Activated T-helper 17 cell treated with anti-CD3 and anti-CD28 coated beads, Interleukin-2, amount 50 U/mL, for 72 hours (primary cell): Measurements from ENCODE around the gene DNAH2. TPM values are rescaled to one million over a fixed set of nuclear protein-coding genes. Genes with fewer than 3 reads are reported as not detected.

Experiments used
- ATAC-seq: fragments of 150-1000 bp; cut with Tn5 transposase; replicated peaks from 2 replicates; pipeline ENCODE4 v1.10.0; 2021; ENCODE audit warnings: mild to moderate bottlenecking, moderate library complexity
- H3K27ac Mint-ChIP-seq: one replicate; pipeline ENCODE4 v1.8.0; 2022; ENCODE audit warnings: mixed read lengths
- H3K27me3 Mint-ChIP-seq: one replicate; pipeline ENCODE4 v1.8.0; 2022; ENCODE audit warnings: mixed read lengths
- H3K36me3 Mint-ChIP-seq: one replicate; pipeline ENCODE4 v1.8.0; 2022; ENCODE audit warnings: low read depth, mild to moderate bottlenecking, mixed read lengths
- H3K4me1 Mint-ChIP-seq: one replicate; pipeline ENCODE4 v1.8.0; 2022; ENCODE audit warnings: mixed read lengths
- H3K4me3 Mint-ChIP-seq: one replicate; pipeline ENCODE4 v1.8.0; 2022; ENCODE audit warnings: mild to moderate bottlenecking, mixed read lengths
- H3K9me3 Mint-ChIP-seq: one replicate; pipeline ENCODE4 v1.8.0; 2022; ENCODE audit warnings: mixed read lengths
- total RNA-seq, 2 donors: library from RNA; stranded (reverse); gene quantifications; one replicate each; pipeline ENCODE4 v1.2.3, GENCODE V29; 2022

Gene DNAH2
- total RNA-seq, 2 donors from 2014 or later = 0.06 TPM; not detected in 1

- Mint-ChIP-seq H3K4me3 (no peak overlapping the region), H3K4me1 (no peaks in the 10 kb centered on the region), H3K27me3 (peaks cover 4% of the 10 kb centered on the region), H3K36me3 (no peaks in the 10 kb centered on the region), H3K9me3 (no peaks in the 10 kb centered on the region), H3K27ac (no peak overlapping the region)
- no peak for ATAC-seq
These were observed 106.0 kb downstream of the DNAH2 start for GRCh38 chr17:7823581-7824001.

- Mint-ChIP-seq H3K36me3 (no peaks in the 10 kb centered on the region), H3K27me3 (peaks cover 4% of the 10 kb centered on the region), H3K4me1 (no peaks in the 10 kb centered on the region)
These were observed 106.7 kb downstream of the DNAH2 start for GRCh38 chr17:7824021-7824924.

GRCh38 chr17:7825206-7825990, 107.9 kb downstream of the DNAH2 start:
- no peaks in the 10 kb centered on the region for H3K4me1 Mint-ChIP-seq
- H3K9me3 Mint-ChIP-seq = no peaks in the 10 kb centered on the region
- no peak overlapping the region for H3K4me3 Mint-ChIP-seq
- H3K27me3 Mint-ChIP-seq = peaks cover 4% of the 10 kb centered on the region
- H3K27ac Mint-ChIP-seq = peak overlapping the region; percentile 1
- ATAC-seq = peak; percentile 19
- no peaks in the 10 kb centered on the region for H3K36me3 Mint-ChIP-seq

More at GRCh38 chr17:7824021-7824924, 106.7 kb downstream of the DNAH2 start:
- ATAC-seq = no peak
- Mint-ChIP-seq H3K4me3 (no peak overlapping the region), H3K27ac (no peak overlapping the region), H3K9me3 (no peaks in the 10 kb centered on the region)

- Mint-ChIP-seq H3K9me3 (no peaks in the 10 kb centered on the region), H3K4me1 (peaks cover 5% of the 10 kb centered on the region), H3K36me3 (peaks cover 10% of the 10 kb centered on the region), H3K4me3 (no peak overlapping the region), H3K27ac (no peak overlapping the region), H3K27me3 (no peaks in the 10 kb centered on the region)
- no peak for ATAC-seq
These were observed 113.1 kb downstream of the DNAH2 start for GRCh38 chr17:7830616-7831015.

GRCh38 chr17:7831233-7831632, 113.7 kb downstream of the DNAH2 start:
- Mint-ChIP-seq H3K27me3 (no peaks in the 10 kb centered on the region), H3K27ac (no peak overlapping the region), H3K4me3 (no peak overlapping the region), H3K36me3 (peaks cover 14% of the 10 kb centered on the region), H3K9me3 (no peaks in the 10 kb centered on the region), H3K4me1 (peaks cover 5% of the 10 kb centered on the region)
- no peak for ATAC-seq

GRCh38 chr17:7832431-7832830, 114.9 kb downstream of the DNAH2 start:
- Mint-ChIP-seq H3K4me1 (peaks cover 12% of the 10 kb centered on the region), H3K27ac (no peak overlapping the region), H3K27me3 (no peaks in the 10 kb centered on the region), H3K4me3 (no peak overlapping the region), H3K9me3 (no peaks in the 10 kb centered on the region), H3K36me3 (peaks cover 23% of the 10 kb centered on the region)
- no peak for ATAC-seq

GRCh38 chr17:7833011-7833794, 115.7 kb downstream of the DNAH2 start:
- no peaks in the 10 kb centered on the region for H3K9me3 Mint-ChIP-seq
- no peak for ATAC-seq
- peaks cover 16% of the 10 kb centered on the region for H3K4me1 Mint-ChIP-seq
- H3K27ac Mint-ChIP-seq = peak overlapping the region; percentile 98
- H3K4me3 Mint-ChIP-seq = peak overlapping the region; percentile 83
- H3K36me3 Mint-ChIP-seq = peaks cover 28% of the 10 kb centered on the region
- H3K27me3 Mint-ChIP-seq = no peaks in the 10 kb centered on the region

GRCh38 chr17:7833795-7834541, 116.4 kb downstream of the DNAH2 start, which contains the start of gene KDM6B:
Gene KDM6B, plus strand, starts transcription at chr17:7834217. Its CDS starts 11,338 bp downstream, at chr17:7845555.
- Mint-ChIP-seq H3K27me3 (no peaks in the 10 kb centered on the region), H3K36me3 (peaks cover 33% of the 10 kb centered on the region), H3K4me3 (peak within 1 kb of the TSS; percentile 83), H3K27ac (peak within 1 kb of the TSS; percentile 98), H3K9me3 (no peaks in the 10 kb centered on the region), H3K4me1 (peaks cover 23% of the 10 kb centered on the region)
- peak; percentile 77 for ATAC-seq

GRCh38 chr17:7834542-7834956, 117.0 kb downstream of the DNAH2 start:
- peak; percentile 27 for ATAC-seq
- peak overlapping the region; percentile 98 for H3K27ac Mint-ChIP-seq

GRCh38 chr17:7834957-7835813, 117.6 kb downstream of the DNAH2 start:
- Mint-ChIP-seq H3K27me3 (no peaks in the 10 kb centered on the region), H3K27ac (peak overlapping the region; percentile 98), H3K4me3 (peak overlapping the region; percentile 83), H3K9me3 (no peaks in the 10 kb centered on the region), H3K4me1 (peaks cover 33% of the 10 kb centered on the region), H3K36me3 (peaks cover 45% of the 10 kb centered on the region)
- ATAC-seq = peak; percentile 68

More at GRCh38 chr17:7834542-7834956, 117.0 kb downstream of the DNAH2 start:
- no peaks in the 10 kb centered on the region for H3K9me3 Mint-ChIP-seq
- H3K36me3 Mint-ChIP-seq = peaks cover 38% of the 10 kb centered on the region
- H3K4me3 Mint-ChIP-seq = peak overlapping the region; percentile 83
- H3K4me1 Mint-ChIP-seq = peaks cover 28% of the 10 kb centered on the region
- H3K27me3 Mint-ChIP-seq = no peaks in the 10 kb centered on the region

- peaks cover 53% of the 10 kb centered on the region for H3K36me3 Mint-ChIP-seq
- H3K27ac Mint-ChIP-seq = peak overlapping the region; percentile 98
- H3K9me3 Mint-ChIP-seq = no peaks in the 10 kb centered on the region
- peak; percentile 3 for ATAC-seq
- H3K27me3 Mint-ChIP-seq = no peaks in the 10 kb centered on the region
- peaks cover 39% of the 10 kb centered on the region for H3K4me1 Mint-ChIP-seq
- peak overlapping the region; percentile 83 for H3K4me3 Mint-ChIP-seq
These were observed 118.5 kb downstream of the DNAH2 start for GRCh38 chr17:7835814-7836595.
